Esophagus muscularis mucosa (tissue), 3 donors: ENCODE data around the gene AKT3.

Source experiments
- CTCF ChIP-seq, 3 experiments: fragments of 200-600 bp in 2 of 3; fragments of 450-650 bp in 1 of 3; sonication (generic) in 2 of 3; IDR thresholded peaks; one replicate each; pipeline ENCODE4 v1.5.1; 2017 to 2019; ENCODE audit warnings: antibody characterized with exemption in 3 of 3, mild to moderate bottlenecking in 2 of 3, moderate library complexity in 1 of 3
- POLR2A ChIP-seq: fragments of 450-650 bp; IDR thresholded peaks from one replicate; pipeline ENCODE4 v1.6.1; 2017; ENCODE audit warnings: antibody characterized with exemption, moderate library complexity, mild to moderate bottlenecking, low read depth

GRCh38 chr1:243672539-243673074, 177.4 kb downstream of the AKT3 start:
- no peak for TF ChIP-seq CTCF (IDR thresholded peaks at IDR 0.05)
- TF ChIP-seq POLR2A, result no peak
